ENCODE data around the gene NPLOC4.

Gene NPLOC4

GRCh38 chr17:81655378-81656117 lies 18.6 kb upstream of the NPLOC4 start:
- H3K4me1 ChIP-seq (ENCODE audit: insufficient read depth, low read length, poor library complexity, severe bottlenecking) = peaks cover 32% of the 10 kb centered on the region
- TF ChIP-seq EZH2phosphoT487 (IDR thresholded peaks at IDR 0.05; ENCODE audit: borderline replicate concordance) (no peak), CTCF (conservative IDR thresholded peaks at IDR 0.05; ENCODE audit: low read length) (no peak)
- no peaks in the 10 kb centered on the region for H3K9me2 ChIP-seq (replicated peaks; ENCODE audit: low read depth, low read length)
- no peak overlapping the region for H3K9ac ChIP-seq (ENCODE audit: low read depth, low read length, poor library complexity, severe bottlenecking)
- no peaks in the 10 kb centered on the region for H3K36me3 ChIP-seq (ENCODE audit: insufficient read depth, low read length)
- no peak overlapping the region for H3K4me3 ChIP-seq (ENCODE audit: low read length, poor library complexity, severe bottlenecking)
- no peaks in the 10 kb centered on the region for H3F3A ChIP-seq (ENCODE audit: low read depth)
- no peaks in the 10 kb centered on the region for H3K79me2 ChIP-seq (ENCODE audit: insufficient read depth, low read length)
- H4K20me1 ChIP-seq (ENCODE audit: insufficient read depth, low read length, poor library complexity, severe bottlenecking) = no peaks in the 10 kb centered on the region
- H3K4me2 ChIP-seq (ENCODE audit: low read depth, low read length, poor library complexity, severe bottlenecking) = no peak overlapping the region
- H3K9me3 ChIP-seq (ENCODE audit: insufficient read depth, low read depth, low read length) = no peaks in the 10 kb centered on the region
- no peaks in the 10 kb centered on the region for H3K27me3 ChIP-seq (ENCODE audit: insufficient read depth, low read length, poor library complexity, severe bottlenecking)
- H2AFZ ChIP-seq (ENCODE audit: low read length) = no peak overlapping the region

- no peaks in the 10 kb centered on the region for H3K9me3 ChIP-seq (ENCODE audit: insufficient read depth, low read depth, low read length)
- H3K4me1 ChIP-seq (ENCODE audit: insufficient read depth, low read length, poor library complexity, severe bottlenecking) = peaks cover 32% of the 10 kb centered on the region
- H3F3A ChIP-seq (ENCODE audit: low read depth) = no peaks in the 10 kb centered on the region
- no peaks in the 10 kb centered on the region for H4K20me1 ChIP-seq (ENCODE audit: insufficient read depth, low read length, poor library complexity, severe bottlenecking)
- H3K36me3 ChIP-seq (ENCODE audit: insufficient read depth, low read length) = no peaks in the 10 kb centered on the region
- H3K27me3 ChIP-seq (ENCODE audit: insufficient read depth, low read length, poor library complexity, severe bottlenecking) = no peaks in the 10 kb centered on the region
- H3K79me2 ChIP-seq (ENCODE audit: insufficient read depth, low read length) = no peaks in the 10 kb centered on the region
- H3K4me3 ChIP-seq (ENCODE audit: low read length, poor library complexity, severe bottlenecking) = peak overlapping the region; percentile 82
- no peak for TF ChIP-seq EZH2phosphoT487 (IDR thresholded peaks at IDR 0.05; ENCODE audit: borderline replicate concordance)
- no peak for TF ChIP-seq CTCF (conservative IDR thresholded peaks at IDR 0.05; ENCODE audit: low read length)
- peak overlapping the region; percentile 90 for H3K4me2 ChIP-seq (ENCODE audit: low read depth, low read length, poor library complexity, severe bottlenecking)
- H2AFZ ChIP-seq (ENCODE audit: low read length) = peak overlapping the region; percentile 87
- H3K9me2 ChIP-seq (replicated peaks; ENCODE audit: low read depth, low read length) = no peaks in the 10 kb centered on the region
- peak overlapping the region; percentile 83 for H3K9ac ChIP-seq (ENCODE audit: low read depth, low read length, poor library complexity, severe bottlenecking)
Measured at GRCh38 chr17:81652906-81653771, 16.2 kb upstream of the NPLOC4 start.

GRCh38 chr17:81651692-81652091 lies 14.8 kb upstream of the NPLOC4 start:
- TF ChIP-seq EZH2phosphoT487 (IDR thresholded peaks at IDR 0.05; ENCODE audit: borderline replicate concordance) = no peak
- H3K36me3 ChIP-seq (ENCODE audit: insufficient read depth, low read length) = no peaks in the 10 kb centered on the region
- H3K4me1 ChIP-seq (ENCODE audit: insufficient read depth, low read length, poor library complexity, severe bottlenecking) = peaks cover 24% of the 10 kb centered on the region
- no peak overlapping the region for H3K4me2 ChIP-seq (ENCODE audit: low read depth, low read length, poor library complexity, severe bottlenecking)
- no peaks in the 10 kb centered on the region for H3F3A ChIP-seq (ENCODE audit: low read depth)
- no peaks in the 10 kb centered on the region for H4K20me1 ChIP-seq (ENCODE audit: insufficient read depth, low read length, poor library complexity, severe bottlenecking)
- H3K4me3 ChIP-seq (ENCODE audit: low read length, poor library complexity, severe bottlenecking) = no peak overlapping the region
- no peaks in the 10 kb centered on the region for H3K9me3 ChIP-seq (ENCODE audit: insufficient read depth, low read depth, low read length)
- no peak overlapping the region for H3K9ac ChIP-seq (ENCODE audit: low read depth, low read length, poor library complexity, severe bottlenecking)
- no peaks in the 10 kb centered on the region for H3K79me2 ChIP-seq (ENCODE audit: insufficient read depth, low read length)
- H3K27me3 ChIP-seq (ENCODE audit: insufficient read depth, low read length, poor library complexity, severe bottlenecking) = no peaks in the 10 kb centered on the region
- H3K9me2 ChIP-seq (replicated peaks; ENCODE audit: low read depth, low read length) = no peaks in the 10 kb centered on the region
- no peak overlapping the region for H2AFZ ChIP-seq (ENCODE audit: low read length)

Measured in Loucy (cell line).